OCI-LY1 (cell line): Measurements from ENCODE around the gene DEDD.

ENCODE experiments used
- EZH2 ChIP-seq: fragments of 200-600 bp; sonication (generic), shearing (Covaris generic); IDR thresholded peaks from 2 replicates; pipeline ENCODE4 v1.8.0; 2017; ENCODE audit warnings: borderline replicate concordance, mixed run types, mild to moderate bottlenecking, antibody characterized with exemption, low read length, moderate library complexity, mixed read lengths
- TF ChIP-seq, protein P1 (sequence below): fragments of 200-600 bp; sonication (generic), shearing (Covaris generic); IDR thresholded peaks from 2 replicates; pipeline ENCODE4 v1.5.1; 2017; ENCODE audit warnings: mild to moderate bottlenecking, antibody characterized with exemption, low read length, moderate library complexity, mixed read lengths

DNA sequence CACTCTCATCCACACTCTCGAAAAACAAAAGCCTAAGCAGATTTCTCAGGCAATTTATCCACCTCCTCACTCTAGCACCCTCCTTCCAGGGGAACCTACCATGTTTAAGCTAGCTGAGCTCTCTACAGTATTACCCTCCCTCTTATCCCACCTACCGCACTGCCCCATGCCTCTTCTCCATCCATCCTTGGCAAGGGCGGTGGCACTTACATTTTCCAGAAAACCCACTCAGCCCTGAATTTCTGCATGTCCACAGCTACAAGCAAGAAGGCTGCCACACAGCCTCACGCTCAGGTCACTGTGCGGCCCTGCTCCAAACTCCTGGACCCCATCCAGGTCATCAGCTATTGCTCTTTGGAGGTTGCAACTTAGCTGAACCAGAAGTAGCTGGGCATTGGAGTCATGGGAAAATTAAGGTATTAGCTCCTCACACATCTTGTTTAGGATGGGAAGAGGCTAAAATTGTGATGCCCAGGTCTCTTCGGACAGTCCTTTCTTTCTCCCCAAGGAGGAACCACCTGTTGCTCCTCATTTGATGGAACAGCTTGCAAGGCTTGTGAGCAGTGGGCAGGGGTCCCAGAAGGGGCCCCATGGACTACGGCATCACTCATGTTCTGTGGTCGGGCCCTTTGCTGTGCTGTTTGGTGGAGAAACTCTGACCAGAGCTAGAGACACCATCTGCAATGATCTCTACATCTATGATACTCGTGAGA lies 33.2 kb downstream of the DEDD start:
- TF ChIP-seq, protein P1, sequence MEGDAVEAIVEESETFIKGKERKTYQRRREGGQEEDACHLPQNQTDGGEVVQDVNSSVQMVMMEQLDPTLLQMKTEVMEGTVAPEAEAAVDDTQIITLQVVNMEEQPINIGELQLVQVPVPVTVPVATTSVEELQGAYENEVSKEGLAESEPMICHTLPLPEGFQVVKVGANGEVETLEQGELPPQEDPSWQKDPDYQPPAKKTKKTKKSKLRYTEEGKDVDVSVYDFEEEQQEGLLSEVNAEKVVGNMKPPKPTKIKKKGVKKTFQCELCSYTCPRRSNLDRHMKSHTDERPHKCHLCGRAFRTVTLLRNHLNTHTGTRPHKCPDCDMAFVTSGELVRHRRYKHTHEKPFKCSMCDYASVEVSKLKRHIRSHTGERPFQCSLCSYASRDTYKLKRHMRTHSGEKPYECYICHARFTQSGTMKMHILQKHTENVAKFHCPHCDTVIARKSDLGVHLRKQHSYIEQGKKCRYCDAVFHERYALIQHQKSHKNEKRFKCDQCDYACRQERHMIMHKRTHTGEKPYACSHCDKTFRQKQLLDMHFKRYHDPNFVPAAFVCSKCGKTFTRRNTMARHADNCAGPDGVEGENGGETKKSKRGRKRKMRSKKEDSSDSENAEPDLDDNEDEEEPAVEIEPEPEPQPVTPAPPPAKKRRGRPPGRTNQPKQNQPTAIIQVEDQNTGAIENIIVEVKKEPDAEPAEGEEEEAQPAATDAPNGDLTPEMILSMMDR = no peak
- no peak for TF ChIP-seq EZH2
